ENCODE data around the gene CABP4. TPM values are rescaled to one million over a fixed set of nuclear protein-coding genes. Genes with fewer than 3 reads are reported as not detected.

The CABP4 gene
- total RNA-seq, 4 donors from 2014 or later, result 0.65 to 4.6 (median 3.0) TPM

DNA sequence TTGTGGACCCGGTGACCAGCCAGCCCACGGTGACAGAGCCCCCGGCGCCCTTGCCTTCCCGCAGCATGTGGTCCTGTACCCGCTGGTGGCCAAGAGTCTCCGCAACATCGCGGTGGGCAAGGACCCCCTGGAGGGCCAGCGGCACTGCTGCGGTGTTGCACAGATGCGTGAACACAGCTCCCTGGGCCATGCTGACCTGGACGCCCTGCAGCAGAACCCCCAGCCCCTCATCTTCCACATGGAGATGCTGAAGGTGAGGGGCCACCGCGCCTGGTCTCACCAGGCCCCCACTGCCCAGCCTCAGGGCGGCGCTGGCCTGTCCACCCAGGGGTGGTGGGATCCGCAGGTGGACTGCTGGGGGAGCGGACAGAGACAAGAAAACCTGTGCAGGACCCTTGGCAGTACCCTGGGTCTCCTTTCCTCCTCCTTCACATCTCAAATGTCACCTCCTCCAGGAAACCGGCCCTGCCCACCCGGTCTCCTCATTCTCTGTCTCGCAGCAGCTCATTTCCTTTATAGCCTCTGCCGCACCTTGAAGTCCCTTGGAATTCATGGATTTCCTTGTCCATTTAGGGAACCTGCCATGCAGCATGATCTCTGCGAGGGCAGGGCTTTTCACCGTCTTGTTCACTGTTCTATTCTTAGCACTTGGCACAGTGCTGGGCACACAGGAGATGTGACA lies 34.2 kb downstream of the CABP4 start:
- TF ChIP-seq, protein P1, sequence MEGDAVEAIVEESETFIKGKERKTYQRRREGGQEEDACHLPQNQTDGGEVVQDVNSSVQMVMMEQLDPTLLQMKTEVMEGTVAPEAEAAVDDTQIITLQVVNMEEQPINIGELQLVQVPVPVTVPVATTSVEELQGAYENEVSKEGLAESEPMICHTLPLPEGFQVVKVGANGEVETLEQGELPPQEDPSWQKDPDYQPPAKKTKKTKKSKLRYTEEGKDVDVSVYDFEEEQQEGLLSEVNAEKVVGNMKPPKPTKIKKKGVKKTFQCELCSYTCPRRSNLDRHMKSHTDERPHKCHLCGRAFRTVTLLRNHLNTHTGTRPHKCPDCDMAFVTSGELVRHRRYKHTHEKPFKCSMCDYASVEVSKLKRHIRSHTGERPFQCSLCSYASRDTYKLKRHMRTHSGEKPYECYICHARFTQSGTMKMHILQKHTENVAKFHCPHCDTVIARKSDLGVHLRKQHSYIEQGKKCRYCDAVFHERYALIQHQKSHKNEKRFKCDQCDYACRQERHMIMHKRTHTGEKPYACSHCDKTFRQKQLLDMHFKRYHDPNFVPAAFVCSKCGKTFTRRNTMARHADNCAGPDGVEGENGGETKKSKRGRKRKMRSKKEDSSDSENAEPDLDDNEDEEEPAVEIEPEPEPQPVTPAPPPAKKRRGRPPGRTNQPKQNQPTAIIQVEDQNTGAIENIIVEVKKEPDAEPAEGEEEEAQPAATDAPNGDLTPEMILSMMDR (IDR thresholded peaks at IDR 0.05), result no peak
- DNase-seq (ENCODE audit: low spot score), result no peak
- ATAC-seq (ENCODE audit: low FRiP score), result no peak

- ATAC-seq (ENCODE audit: low FRiP score) (no peak), DNase-seq (ENCODE audit: low spot score) (no peak)
- TF ChIP-seq, protein P1 (IDR thresholded peaks at IDR 0.05), result no peak
Observed at GRCh38 chr11:67489885-67490726, 35.0 kb downstream of the CABP4 start.

DNA sequence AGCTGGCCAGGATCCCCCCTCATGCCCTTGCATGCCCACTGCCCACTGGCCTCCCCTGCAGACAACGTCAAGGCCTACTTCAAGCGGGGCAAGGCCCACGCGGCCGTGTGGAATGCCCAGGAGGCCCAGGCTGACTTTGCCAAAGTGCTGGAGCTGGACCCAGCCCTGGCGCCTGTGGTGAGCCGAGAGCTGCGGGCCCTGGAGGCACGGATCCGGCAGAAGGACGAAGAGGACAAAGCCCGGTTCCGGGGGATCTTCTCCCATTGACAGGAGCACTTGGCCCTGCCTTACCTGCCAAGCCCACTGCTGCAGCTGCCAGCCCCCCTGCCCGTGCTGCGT lies 35.5 kb downstream of the CABP4 start:
- TF ChIP-seq, protein P1 (IDR thresholded peaks at IDR 0.05), result no peak
- no peak for ATAC-seq (ENCODE audit: low FRiP score)
- DNase-seq (ENCODE audit: low spot score), result no peak

- DNase-seq (ENCODE audit: low spot score), result no peak
- no peak for ATAC-seq (ENCODE audit: low FRiP score)
- TF ChIP-seq, protein P1 (IDR thresholded peaks at IDR 0.05), result no peak
Observed at GRCh38 chr11:67491276-67492068, 36.3 kb downstream of the CABP4 start.

DNA sequence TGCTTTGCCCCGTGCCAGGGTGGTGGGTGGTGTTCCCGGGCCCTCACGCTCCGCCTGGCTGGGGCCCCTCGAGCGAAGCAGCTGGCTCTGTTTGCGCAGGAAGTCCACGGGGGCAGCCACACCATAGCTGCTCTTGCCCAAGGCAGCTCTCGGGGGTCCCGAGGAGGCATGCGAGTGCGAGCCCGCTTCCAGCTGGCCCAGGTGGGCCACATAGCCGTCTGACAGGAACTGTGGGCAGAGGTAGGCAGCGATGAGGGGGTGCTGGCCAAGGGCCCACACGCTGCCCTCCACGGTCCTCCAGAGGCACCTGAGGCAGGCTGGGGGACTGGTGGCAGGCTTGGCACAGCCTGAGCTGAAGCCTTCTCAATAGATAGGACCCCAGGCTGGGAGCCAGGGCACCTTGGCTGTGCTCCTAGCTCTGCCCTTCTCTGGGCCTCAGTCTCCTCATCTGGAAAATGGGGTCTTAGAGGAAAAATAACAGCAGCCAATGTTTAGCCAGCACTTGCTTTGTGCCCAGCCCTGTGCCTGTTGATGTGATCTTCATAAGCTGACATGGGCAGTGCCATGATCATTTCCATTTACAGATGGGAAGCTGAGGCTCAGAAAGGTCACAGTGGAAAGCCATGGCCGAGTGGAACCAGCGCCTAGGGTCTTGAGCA lies 37.0 kb downstream of the CABP4 start:
- DNase-seq (ENCODE audit: low spot score) (no peak), ATAC-seq (ENCODE audit: low FRiP score) (no peak)
- TF ChIP-seq, protein P1 (IDR thresholded peaks at IDR 0.05), result no peak

DNA sequence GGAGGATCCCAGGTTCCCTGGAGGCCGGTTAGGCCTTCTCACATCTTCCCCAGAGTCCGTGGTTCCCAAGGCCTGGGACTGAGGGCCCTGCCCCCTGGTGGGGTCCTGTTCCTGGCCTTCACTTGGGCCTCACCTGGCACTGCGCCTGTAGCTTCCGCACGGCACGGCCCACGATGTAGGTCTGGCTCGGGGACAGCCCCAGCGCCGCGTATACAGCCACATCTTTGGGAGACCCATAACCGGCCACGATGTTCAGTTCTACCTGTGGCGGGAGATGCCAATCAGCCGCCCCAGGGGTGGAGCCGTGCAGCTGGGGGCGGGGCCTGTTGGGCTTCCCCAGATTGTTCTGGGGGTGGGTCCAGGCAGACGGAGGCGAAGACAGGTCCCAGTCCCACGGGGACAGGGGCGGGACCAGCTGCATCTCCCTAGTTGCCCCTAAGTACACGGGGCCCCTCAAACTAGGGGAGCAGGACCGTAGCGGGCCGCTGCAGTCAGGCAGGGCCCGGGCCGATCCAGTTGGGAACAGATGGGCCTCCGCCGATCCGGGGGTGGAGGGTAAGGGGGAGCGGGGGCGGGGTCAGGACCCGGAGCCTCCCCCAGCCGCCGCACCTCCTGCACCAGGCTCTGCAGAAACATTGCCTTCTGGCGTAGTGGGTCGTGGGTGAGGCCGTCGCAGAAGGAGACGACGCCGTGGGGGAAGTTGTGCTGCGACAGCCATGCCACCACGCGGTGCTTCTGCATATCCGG lies 37.8 kb downstream of the CABP4 start:
- DNase-seq (ENCODE audit: low spot score), result no peak
- no peak for ATAC-seq (ENCODE audit: low FRiP score)
- TF ChIP-seq, protein P1 (IDR thresholded peaks at IDR 0.05), result no peak

All from omental fat pad (tissue), 4 donors.